Prostate gland (tissue), 2 donors: ENCODE data around the gene FAM78A.

Experiments used
- POLR2A ChIP-seq: fragments of 450-650 bp; IDR thresholded peaks from one replicate; pipeline ENCODE4 v1.6.1; 2016; ENCODE audit warnings: antibody characterized with exemption, mild to moderate bottlenecking
- TF ChIP-seq, protein P1 (sequence below), 4 experiments: fragments of 200-600 bp in 2 of 4; fragments of 450-650 bp in 2 of 4; sonication (generic) in 2 of 4; IDR thresholded peaks; 1 replicate in 3 of 4; 2 replicates in 1 of 4; pipeline ENCODE4 v1.5.1; 2016 to 2019; ENCODE audit warnings: antibody characterized with exemption in 4 of 4, mild to moderate bottlenecking in 2 of 4, moderate library complexity in 2 of 4

DNA sequence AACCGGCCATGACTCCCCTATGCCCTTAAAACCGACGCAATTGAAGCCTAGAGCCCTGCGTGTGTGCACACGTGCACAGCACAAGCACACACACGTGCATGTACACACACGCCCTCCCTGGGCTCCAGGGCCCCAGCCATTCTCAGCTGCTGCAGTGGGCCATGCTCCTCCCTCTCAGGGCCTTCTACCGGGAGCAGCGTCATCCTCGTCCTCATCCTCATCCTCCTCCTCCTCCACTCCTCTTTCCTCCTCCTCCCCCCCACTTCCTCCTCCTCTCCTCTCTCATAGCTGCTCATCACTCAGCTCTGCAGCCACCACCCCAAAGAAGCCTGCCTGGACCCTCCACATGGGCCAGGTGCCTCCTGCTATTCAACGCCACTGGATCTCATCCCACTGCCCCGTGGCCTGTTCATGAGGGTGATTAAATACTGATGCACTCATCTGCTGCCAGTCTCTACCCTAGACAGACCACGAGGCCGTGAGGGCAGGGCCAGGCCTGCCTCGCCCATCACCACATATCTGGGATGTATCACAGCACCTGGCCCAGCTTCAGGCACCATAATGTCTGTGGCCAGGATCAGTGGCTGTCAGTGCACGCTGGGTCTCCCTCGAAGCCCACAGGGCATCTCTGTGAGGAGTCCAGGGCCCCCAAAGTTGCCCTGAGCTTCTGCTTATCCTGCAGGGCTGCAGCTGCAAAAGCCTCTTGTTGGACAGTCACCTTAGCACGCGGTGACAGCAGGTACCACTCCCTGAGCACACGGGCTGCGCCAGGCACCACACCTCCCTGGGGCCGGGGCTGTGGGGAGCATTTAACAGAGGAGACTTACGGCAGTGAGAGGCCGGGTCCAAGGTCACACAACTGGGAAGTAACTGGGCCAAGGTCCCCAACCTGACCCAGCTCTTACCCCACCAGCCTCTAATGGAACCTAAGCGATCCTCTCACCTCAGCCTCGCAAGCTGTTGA, 9.8 kb downstream of the FAM78A start:
- TF ChIP-seq, protein P1, sequence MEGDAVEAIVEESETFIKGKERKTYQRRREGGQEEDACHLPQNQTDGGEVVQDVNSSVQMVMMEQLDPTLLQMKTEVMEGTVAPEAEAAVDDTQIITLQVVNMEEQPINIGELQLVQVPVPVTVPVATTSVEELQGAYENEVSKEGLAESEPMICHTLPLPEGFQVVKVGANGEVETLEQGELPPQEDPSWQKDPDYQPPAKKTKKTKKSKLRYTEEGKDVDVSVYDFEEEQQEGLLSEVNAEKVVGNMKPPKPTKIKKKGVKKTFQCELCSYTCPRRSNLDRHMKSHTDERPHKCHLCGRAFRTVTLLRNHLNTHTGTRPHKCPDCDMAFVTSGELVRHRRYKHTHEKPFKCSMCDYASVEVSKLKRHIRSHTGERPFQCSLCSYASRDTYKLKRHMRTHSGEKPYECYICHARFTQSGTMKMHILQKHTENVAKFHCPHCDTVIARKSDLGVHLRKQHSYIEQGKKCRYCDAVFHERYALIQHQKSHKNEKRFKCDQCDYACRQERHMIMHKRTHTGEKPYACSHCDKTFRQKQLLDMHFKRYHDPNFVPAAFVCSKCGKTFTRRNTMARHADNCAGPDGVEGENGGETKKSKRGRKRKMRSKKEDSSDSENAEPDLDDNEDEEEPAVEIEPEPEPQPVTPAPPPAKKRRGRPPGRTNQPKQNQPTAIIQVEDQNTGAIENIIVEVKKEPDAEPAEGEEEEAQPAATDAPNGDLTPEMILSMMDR (IDR thresholded peaks at IDR 0.05): no peak
- no peak for TF ChIP-seq POLR2A
